Lung (tissue), 12 donors: ENCODE results near the gene FANCC. TPM values are rescaled to one million over a fixed set of nuclear protein-coding genes. Genes with fewer than 3 reads are reported as not detected.

ENCODE experiments used
- ATAC-seq: fragments of 200-7000 bp; cut with Tn5 transposase; one replicate; pipeline ENCODE4 v1.9.1; 2020; ENCODE audit warnings: moderate number of reproducible peaks; ENCODE audit not compliant: insufficient read depth, low FRiP score
- DNase-seq, 3 donors: peaks; one replicate each; pipeline ENCODE4 v3.0.0-alpha.2; 2013 to 2017
- H3K27ac ChIP-seq, 2 donors: one replicate each; pipeline ENCODE4 v1.5.1; 2013; ENCODE audit warnings: mild to moderate bottlenecking in 2 of 2, moderate library complexity in 2 of 2, control low read depth in 1 of 2, inconsistent platforms in 1 of 2, low read depth in 1 of 2, low read length in 1 of 2
- H3K27me3 ChIP-seq, 3 donors: one replicate each; pipeline ENCODE4 v1.5.1; 2013; ENCODE audit warnings: low read length in 2 of 3; ENCODE audit not compliant: control insufficient read depth in 3 of 3, insufficient read depth in 3 of 3
- H3K36me3 ChIP-seq, 4 donors: one replicate each; pipeline ENCODE4 v1.5.1; 2013; ENCODE audit warnings: low read length in 4 of 4, mild to moderate bottlenecking in 1 of 4, moderate library complexity in 1 of 4; ENCODE audit not compliant: control insufficient read depth in 4 of 4, insufficient read depth in 4 of 4
- H3K4me1 ChIP-seq, 5 donors: one replicate each; pipeline ENCODE4 v1.5.1; 2013; ENCODE audit warnings: low read length in 5 of 5, mild to moderate bottlenecking in 2 of 5, moderate library complexity in 1 of 5; ENCODE audit not compliant: control insufficient read depth in 5 of 5, insufficient read depth in 5 of 5
- H3K4me3 ChIP-seq: one replicate; pipeline ENCODE4 v1.5.1; 2013; ENCODE audit warnings: mild to moderate bottlenecking, control low read depth, moderate library complexity
- H3K9ac ChIP-seq, 2 donors: one replicate each; pipeline ENCODE4 v1.5.1; 2013; ENCODE audit warnings: low read length in 2 of 2, control low read depth in 1 of 2; ENCODE audit not compliant: insufficient read depth in 1 of 2
- H3K9me3 ChIP-seq, 4 donors: one replicate each; pipeline ENCODE4 v1.5.1; 2013; ENCODE audit warnings: low read length in 3 of 4, mild to moderate bottlenecking in 1 of 4, moderate library complexity in 1 of 4; ENCODE audit not compliant: control insufficient read depth in 4 of 4, insufficient read depth in 3 of 4
- CTCF ChIP-seq: IDR thresholded peaks from 2 replicates; pipeline ENCODE4 v1.5.1; 2012; ENCODE audit warnings: mild to moderate bottlenecking; ENCODE audit errors: control extremely low read depth, extremely low read depth
- WGBS, 2 donors: extraction: QIAGEN DNeasy Blood & Tissue Kit; methylation state at CpG; one replicate each; pipeline ENCODE4 v1.1.7; 2013; 5-methylcytosine and 5-hydroxymethylcytosine counted together
- polyA plus RNA-seq, 2 donors: library from polyadenylated mRNA; stranded (reverse); fragments of 200-250 nt; gene quantifications; one replicate each; pipeline ENCODE4 v1.2.1, GENCODE V29; 2013
- total RNA-seq, 2 donors: library from RNA; depleted of rRNA in 1 of 2; stranded (reverse); fragments of >200 nt in 1 of 2; gene quantifications; one replicate each; pipeline ENCODE4 v1.2.1, GENCODE V29; 2014 to 2021
- donor health status: control.
- donor health status: control.
- donor health status: Bipolar disorder and iron deficiency.
- donor health status: healthy.
- donor health status: DM: yes; HTN: yes; CAD: no.

The FANCC gene
- total and polyA plus RNA-seq, 4 donors: 4.4 to 20.0 (median 8.7) TPM

GRCh38 chr9:95305770-95306492 is 11.6 kb downstream of the FANCC start:
- no peak for ATAC-seq
- H3K36me3 ChIP-seq: no peaks in the 10 kb centered on the region
- no peaks in the 10 kb centered on the region for H3K9me3 ChIP-seq
- 72 to 75% methylated on average over 3 of the region's 3 CpGs for WGBS, 2 donors
- H3K27ac ChIP-seq: no peak overlapping the region
- TF ChIP-seq CTCF: no peak
- H3K9ac ChIP-seq: no peak overlapping the region
- no peak overlapping the region for H3K4me3 ChIP-seq
- H3K4me1 ChIP-seq: peaks cover 0 to 16% (median 4%) of the 10 kb centered on the region in 5 donors
- H3K27me3 ChIP-seq: no peaks in the 10 kb centered on the region
- DNase-seq: no peak

DNA sequence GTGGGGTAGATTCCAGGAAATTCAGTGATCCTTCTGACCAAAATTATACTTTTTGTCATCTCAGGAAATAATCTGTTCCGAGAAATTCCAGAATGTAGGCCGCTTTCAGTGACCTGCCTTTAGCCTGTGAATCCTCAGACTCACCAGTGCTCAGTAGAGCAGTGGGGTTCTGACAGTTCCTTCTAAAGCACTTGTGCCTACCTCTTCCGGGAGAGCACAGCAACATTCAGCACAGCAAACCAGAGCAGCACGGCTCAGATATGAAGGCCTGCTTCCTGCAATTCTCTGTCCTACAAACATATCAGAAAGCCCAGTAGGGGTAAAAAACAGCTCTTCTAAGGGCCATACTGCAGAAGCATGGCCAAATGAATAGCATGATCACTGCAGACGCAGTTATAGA is 15.0 kb downstream of the FANCC start:
- Histone ChIP-seq H3K4me1 (peaks cover 0 to 26% (median 4%) of the 10 kb centered on the region in 5 donors), H3K4me3 (no peak overlapping the region), H3K9ac (no peak overlapping the region), H3K36me3 (no peaks in the 10 kb centered on the region), H3K27me3 (no peaks in the 10 kb centered on the region), H3K9me3 (no peaks in the 10 kb centered on the region), H3K27ac (no peak overlapping the region)
- 54 to 67% methylated on average over 5 of the region's 5 CpGs for WGBS, 2 donors
- DNase-seq (no peak), ATAC-seq (no peak)
- no peak for TF ChIP-seq CTCF

- WGBS, 2 donors: 95 to 97% methylated on average over 1 of the region's 1 CpG
- no peaks in the 10 kb centered on the region for H3K27me3 ChIP-seq
- no peaks in the 10 kb centered on the region for H3K36me3 ChIP-seq
- no peak for ATAC-seq
- peaks cover 0 to 10% (median 5%) of the 10 kb centered on the region in 5 donors for H3K4me1 ChIP-seq
- H3K4me3 ChIP-seq: no peak overlapping the region
- no peaks in the 10 kb centered on the region for H3K9me3 ChIP-seq
- no peak overlapping the region for H3K9ac ChIP-seq
- TF ChIP-seq CTCF: no peak
- DNase-seq: no peak
- H3K27ac ChIP-seq: no peak overlapping the region
Measured at GRCh38 chr9:95297760-95298159, 19.7 kb downstream of the FANCC start.

DNA sequence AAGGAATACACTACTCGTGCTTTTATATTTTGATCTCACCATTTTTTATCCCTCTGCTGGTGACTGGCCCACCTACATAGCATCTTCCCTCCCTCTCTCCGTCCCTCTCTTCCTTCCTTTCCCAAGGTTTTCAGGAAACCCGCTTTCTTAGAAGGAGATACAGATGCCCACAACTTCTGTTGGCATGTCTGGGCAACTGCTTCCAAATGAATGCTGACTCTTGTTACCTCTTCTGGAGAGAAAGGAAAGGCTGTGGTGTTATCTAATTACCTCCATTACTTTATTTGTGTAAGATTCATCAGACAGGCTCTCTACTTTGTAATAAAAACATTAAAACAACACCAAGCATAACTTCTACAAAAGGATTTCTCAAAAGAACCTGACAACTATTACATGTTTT is 20.2 kb downstream of the FANCC start:
- no peaks in the 10 kb centered on the region for H3K36me3 ChIP-seq
- no peak overlapping the region for H3K4me3 ChIP-seq
- DNase-seq (no peak), ATAC-seq (no peak)
- no peaks in the 10 kb centered on the region for H3K9me3 ChIP-seq
- H3K9ac ChIP-seq: no peak overlapping the region
- H3K27me3 ChIP-seq: no peaks in the 10 kb centered on the region
- WGBS, 2 donors: 76 to 86% methylated on average over 3 of the region's 3 CpGs
- no peak for TF ChIP-seq CTCF
- H3K27ac ChIP-seq: no peak overlapping the region
- peaks cover 0 to 10% (median 3%) of the 10 kb centered on the region in 5 donors for H3K4me1 ChIP-seq
